Left ventricle myocardium inferior (tissue), 1 donor: Measurements from ENCODE around the gene CD47. TPM values are rescaled to one million over a fixed set of nuclear protein-coding genes. Genes with fewer than 3 reads are reported as not detected.

Experiments used
- DNase-seq: peaks from one replicate; pipeline ENCODE4 v3.0.0-alpha.2; 2020
- H3K27ac ChIP-seq: fragments of 200-600 bp; replicated peaks from 2 replicates; pipeline ENCODE4 v1.8.0; 2021
- H3K27me3 ChIP-seq: fragments of 200-600 bp; 2 replicates; pipeline ENCODE4 v1.8.0; 2021; ENCODE audit warnings: low read depth
- H3K36me3 ChIP-seq: fragments of 200-600 bp; 2 replicates; pipeline ENCODE4 v1.8.0; 2021
- H3K4me1 ChIP-seq: fragments of 200-600 bp; 2 replicates; pipeline ENCODE4 v1.8.0; 2021
- H3K4me3 ChIP-seq: fragments of 200-600 bp; 2 replicates; pipeline ENCODE4 v1.8.0; 2021; ENCODE audit warnings: mild to moderate bottlenecking, moderate library complexity
- H3K9me3 ChIP-seq: fragments of 200-600 bp; replicated peaks from 2 replicates; pipeline ENCODE4 v1.8.0; 2021
- intact Hi-C: fragments of 100-400 bp; cut with micrococcal nuclease; formaldehyde crosslinking; loops from one replicate; pipeline ENCODE4 v1.11.0; 2022
- total RNA-seq: library from RNA; stranded (reverse); fragmentation: NEBNext Ultra II Directional; extraction: Animal tissue kit (Norgen Biotek cat#: 25700); gene quantifications from one replicate; pipeline ENCODE4 v1.2.1, GENCODE V29; 2021
- TF ChIP-seq, protein P1 (sequence below): fragments of 200-600 bp; IDR thresholded peaks from 2 replicates; pipeline ENCODE4 v1.8.0; 2021; ENCODE audit warnings: antibody characterized with exemption, mild to moderate bottlenecking, borderline replicate concordance
- donor health status: DM: no; HTN: yes; CAD: no; lungs with severe emphysema.

The CD47 gene
- total RNA-seq, 1 donor from 2014 or later = 35.9 TPM

DNA sequence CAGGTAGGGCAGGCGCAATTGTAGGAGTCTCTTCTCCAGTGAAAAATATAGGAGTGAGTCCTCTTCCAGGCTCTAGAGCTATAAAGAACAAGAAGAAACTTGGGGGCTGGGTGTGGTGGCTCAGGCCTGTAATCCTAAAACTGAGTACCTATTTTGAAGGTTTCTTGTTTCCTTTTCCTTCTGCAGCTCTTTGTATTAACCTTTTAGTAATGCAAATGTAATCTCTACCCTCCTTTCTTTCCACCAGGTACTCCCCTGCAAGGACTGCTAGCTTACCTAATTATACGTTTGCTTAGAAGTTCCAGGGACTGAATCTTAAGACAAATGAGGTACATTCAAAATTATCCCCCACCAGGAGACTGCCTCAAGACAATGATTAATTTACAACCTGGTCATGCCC is 75.9 kb downstream of the CD47 start:
- DNase-seq = no peak
- Histone ChIP-seq H3K36me3 (no peaks in the 10 kb centered on the region), H3K27ac (no peak overlapping the region), H3K4me1 (peaks cover 3% of the 10 kb centered on the region), H3K27me3 (peaks cover 3% of the 10 kb centered on the region), H3K4me3 (no peak overlapping the region), H3K9me3 (no peaks in the 10 kb centered on the region)
- intact Hi-C loops = no loop called here
- TF ChIP-seq, protein P1, sequence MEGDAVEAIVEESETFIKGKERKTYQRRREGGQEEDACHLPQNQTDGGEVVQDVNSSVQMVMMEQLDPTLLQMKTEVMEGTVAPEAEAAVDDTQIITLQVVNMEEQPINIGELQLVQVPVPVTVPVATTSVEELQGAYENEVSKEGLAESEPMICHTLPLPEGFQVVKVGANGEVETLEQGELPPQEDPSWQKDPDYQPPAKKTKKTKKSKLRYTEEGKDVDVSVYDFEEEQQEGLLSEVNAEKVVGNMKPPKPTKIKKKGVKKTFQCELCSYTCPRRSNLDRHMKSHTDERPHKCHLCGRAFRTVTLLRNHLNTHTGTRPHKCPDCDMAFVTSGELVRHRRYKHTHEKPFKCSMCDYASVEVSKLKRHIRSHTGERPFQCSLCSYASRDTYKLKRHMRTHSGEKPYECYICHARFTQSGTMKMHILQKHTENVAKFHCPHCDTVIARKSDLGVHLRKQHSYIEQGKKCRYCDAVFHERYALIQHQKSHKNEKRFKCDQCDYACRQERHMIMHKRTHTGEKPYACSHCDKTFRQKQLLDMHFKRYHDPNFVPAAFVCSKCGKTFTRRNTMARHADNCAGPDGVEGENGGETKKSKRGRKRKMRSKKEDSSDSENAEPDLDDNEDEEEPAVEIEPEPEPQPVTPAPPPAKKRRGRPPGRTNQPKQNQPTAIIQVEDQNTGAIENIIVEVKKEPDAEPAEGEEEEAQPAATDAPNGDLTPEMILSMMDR = no peak

DNA sequence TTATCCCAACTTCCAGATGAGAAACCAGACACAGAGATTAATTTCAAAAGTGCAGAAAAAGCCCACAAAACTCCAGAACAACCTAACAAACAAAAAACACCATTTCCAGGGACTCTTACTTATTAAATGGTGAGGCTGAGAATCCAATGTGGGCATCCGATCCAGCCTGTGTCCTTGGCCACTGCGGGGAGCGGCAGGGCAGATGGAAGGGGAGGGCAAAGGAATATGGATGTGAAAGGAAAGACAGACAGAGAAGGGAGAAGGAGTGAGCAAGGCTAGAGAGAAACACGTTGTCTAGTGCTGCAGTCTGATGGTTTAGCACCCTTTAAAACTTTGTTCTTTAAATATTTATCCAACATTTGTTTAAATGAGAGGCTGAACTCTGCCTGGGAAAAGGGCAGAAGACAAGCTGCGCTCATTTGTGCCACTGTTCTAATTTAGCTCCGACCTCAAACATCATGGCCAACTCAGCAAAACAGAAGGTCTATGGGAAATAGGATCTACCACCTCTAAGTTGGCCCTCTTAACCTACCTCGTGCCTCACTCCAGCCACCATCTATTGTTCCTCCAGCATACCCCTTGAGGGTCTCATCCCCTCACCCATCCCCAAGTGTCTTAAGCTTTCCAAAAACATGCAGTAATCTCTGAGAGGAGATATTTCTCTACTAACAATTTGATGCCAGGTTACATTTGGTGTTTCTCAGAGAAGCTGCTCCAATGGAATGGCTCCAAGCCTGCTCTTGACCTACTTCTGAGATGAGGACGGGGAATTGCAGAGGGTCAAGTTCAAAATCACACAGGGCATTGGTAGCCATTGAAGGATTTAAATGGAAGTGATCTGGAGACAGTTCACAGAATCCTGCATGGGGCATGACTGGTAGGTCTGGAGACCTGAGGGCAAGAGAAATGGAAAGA is 77.4 kb downstream of the CD47 start:
- Histone ChIP-seq H3K36me3 (no peaks in the 10 kb centered on the region), H3K27ac (no peak overlapping the region), H3K4me3 (no peak overlapping the region), H3K9me3 (no peaks in the 10 kb centered on the region), H3K4me1 (peaks cover 15% of the 10 kb centered on the region), H3K27me3 (peaks cover 3% of the 10 kb centered on the region)
- no peak for DNase-seq
- TF ChIP-seq, protein P1 = no peak
- intact Hi-C loops = no loop called here

DNA sequence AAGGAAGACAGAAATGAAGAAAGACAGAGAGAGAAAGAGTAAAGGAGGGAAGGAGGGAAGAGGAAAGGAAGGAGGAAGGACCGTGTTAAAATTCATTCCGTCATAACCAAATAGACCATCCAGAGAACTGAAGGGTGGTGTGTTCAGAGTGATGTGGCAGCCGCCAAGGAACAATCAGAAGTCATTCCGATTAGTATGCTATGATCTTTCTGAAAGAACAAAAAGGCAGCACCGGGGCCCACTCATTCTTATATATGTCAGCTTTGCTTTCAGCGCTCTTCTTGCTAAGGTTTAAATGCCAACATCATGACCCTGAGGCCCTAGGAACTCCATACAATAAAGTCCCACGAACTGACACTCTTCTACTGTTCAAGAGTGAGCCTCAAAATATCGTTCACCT is 78.5 kb downstream of the CD47 start:
- H3K4me3 ChIP-seq = no peak overlapping the region
- no peak for DNase-seq
- H3K4me1 ChIP-seq = peaks cover 15% of the 10 kb centered on the region
- H3K9me3 ChIP-seq = no peaks in the 10 kb centered on the region
- no peaks in the 10 kb centered on the region for H3K36me3 ChIP-seq
- H3K27me3 ChIP-seq = peaks cover 3% of the 10 kb centered on the region
- intact Hi-C loops = no loop called here
- no peak overlapping the region for H3K27ac ChIP-seq
- TF ChIP-seq, protein P1 = no peak

DNA sequence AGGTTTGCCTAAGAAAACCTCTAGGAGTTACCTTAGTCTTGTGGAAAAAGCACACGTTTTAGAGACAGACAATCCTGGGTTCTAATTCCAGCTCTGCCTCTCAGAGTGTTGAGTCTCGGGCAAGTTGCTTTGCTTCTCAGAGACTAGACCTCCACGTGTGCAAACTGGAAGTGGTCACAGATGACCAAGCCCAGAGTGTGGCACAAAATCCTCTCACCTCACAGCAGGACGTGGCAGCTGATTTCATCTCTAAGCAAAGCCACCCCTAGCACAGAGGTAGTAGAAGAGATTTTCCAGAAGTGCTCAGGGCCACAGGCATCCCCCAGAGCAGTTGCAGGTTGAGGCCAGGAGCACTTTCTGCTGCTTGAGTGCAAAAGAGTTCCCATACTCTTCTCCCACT is 79.2 kb downstream of the CD47 start:
- peaks cover 22% of the 10 kb centered on the region for H3K4me1 ChIP-seq
- TF ChIP-seq, protein P1 = no peak
- H3K4me3 ChIP-seq = no peak overlapping the region
- H3K27ac ChIP-seq = no peak overlapping the region
- H3K36me3 ChIP-seq = no peaks in the 10 kb centered on the region
- H3K9me3 ChIP-seq = no peaks in the 10 kb centered on the region
- peaks cover 3% of the 10 kb centered on the region for H3K27me3 ChIP-seq
- intact Hi-C loops = no loop called here
- no peak for DNase-seq

DNA sequence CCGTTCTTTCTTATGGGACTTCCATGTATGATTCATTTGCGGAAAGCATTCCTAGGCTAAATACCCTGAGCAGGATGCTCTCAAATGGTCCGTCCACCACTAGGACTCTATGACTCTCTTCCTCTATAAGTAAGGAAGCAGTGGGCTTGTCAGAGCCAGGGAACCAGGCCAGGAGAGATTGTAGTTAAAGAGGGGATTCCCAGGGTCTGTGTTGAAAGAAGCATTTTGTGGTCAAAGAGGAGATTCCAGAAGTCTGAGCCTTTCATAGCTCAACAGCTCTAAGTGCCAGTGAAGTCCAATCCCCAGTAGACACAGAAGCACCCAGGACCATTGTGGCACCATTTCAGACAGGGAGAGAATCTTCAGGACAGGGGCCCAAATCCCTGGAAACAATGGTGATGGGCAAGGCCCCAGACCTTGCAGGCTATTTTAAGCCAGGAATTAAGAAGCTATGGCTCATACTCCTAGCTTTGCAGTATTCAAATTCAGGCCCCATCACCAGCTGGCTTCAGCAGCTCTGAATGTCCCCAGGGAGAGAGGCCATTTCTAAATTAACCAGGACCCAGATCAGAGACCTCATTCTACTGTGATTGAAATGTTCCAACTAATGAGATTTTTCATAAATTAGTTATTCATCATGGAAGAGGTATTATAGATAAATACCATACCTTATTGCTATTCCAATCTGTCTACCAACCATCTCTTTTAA is 81.7 kb downstream of the CD47 start:
- TF ChIP-seq, protein P1 = no peak
- no peak overlapping the region for H3K27ac ChIP-seq
- no peaks in the 10 kb centered on the region for H3K27me3 ChIP-seq
- no peak overlapping the region for H3K4me3 ChIP-seq
- intact Hi-C loops = no loop called here
- no peak for DNase-seq
- H3K36me3 ChIP-seq = no peaks in the 10 kb centered on the region
- no peaks in the 10 kb centered on the region for H3K9me3 ChIP-seq
- peaks cover 35% of the 10 kb centered on the region for H3K4me1 ChIP-seq
